Breast epithelium (tissue), 4 donors: ENCODE measurements around the gene PALM2AKAP2. TPM values are rescaled to one million over a fixed set of nuclear protein-coding genes. Genes with fewer than 3 reads are reported as not detected.

Experiments used
- DNase-seq, 2 donors: peaks; one replicate each; pipeline ENCODE4 v3.0.0-alpha.2; 2019; ENCODE audit warnings: low spot score in 2 of 2
- H3K27ac ChIP-seq, 2 donors: fragments of 200-600 bp; sonication (generic) in 1 of 2; one replicate each; pipeline ENCODE4 v1.5.1; 2016 to 2019; ENCODE audit warnings: mild to moderate bottlenecking in 1 of 2
- H3K27me3 ChIP-seq, 2 donors: fragments of 200-600 bp; sonication (generic) in 1 of 2; one replicate each; pipeline versions ENCODE4 v1.5.1 to v1.6.0; 2017 to 2019; ENCODE audit warnings: control low read depth in 1 of 2, mild to moderate bottlenecking in 1 of 2
- H3K36me3 ChIP-seq: fragments of 200-600 bp; one replicate; pipeline ENCODE4 v1.5.1; 2019
- H3K4me1 ChIP-seq, 2 donors: fragments of 200-600 bp; sonication (generic); one replicate each; pipeline ENCODE4 v1.5.1; 2016 to 2019; ENCODE audit warnings: control low read depth in 1 of 2
- H3K4me3 ChIP-seq, 3 donors: fragments of 200-600 bp; sonication (generic); 1 replicate in 2 of 3; 2 replicates in 1 of 3; pipeline ENCODE4 v1.5.1; 2016 to 2019; ENCODE audit warnings: mild to moderate bottlenecking in 3 of 3, moderate library complexity in 2 of 3
- H3K9me3 ChIP-seq, 2 donors: fragments of 200-600 bp; sonication (generic) in 1 of 2; one replicate each; pipeline ENCODE4 v1.5.1; 2016 to 2019; ENCODE audit warnings: control low read depth in 1 of 2
- CTCF ChIP-seq, 3 donors: fragments of 450-650 bp; IDR thresholded peaks; one replicate each; pipeline ENCODE4 v1.5.1; 2016 to 2017; ENCODE audit warnings: antibody characterized with exemption in 3 of 3, mild to moderate bottlenecking in 3 of 3, moderate library complexity in 3 of 3
- POLR2A ChIP-seq: fragments of 450-650 bp; IDR thresholded peaks from one replicate; pipeline ENCODE4 v1.6.1; 2016; ENCODE audit warnings: antibody characterized with exemption, mild to moderate bottlenecking, moderate library complexity
- POLR2AphosphoS5 ChIP-seq, 3 donors: sonication (generic); formaldehyde crosslinking; IDR thresholded peaks; one replicate each; pipeline ENCODE4 v1.6.1; 2017; ENCODE audit warnings: antibody characterized with exemption in 3 of 3
- intact Hi-C: fragments of 100-400 bp; cut with DNase I; formaldehyde crosslinking; loops from one replicate; pipeline ENCODE4 v1.15.1; 2023; ENCODE audit warnings: low total_unique reads
- total RNA-seq, 3 donors: library from RNA; depleted of rRNA; stranded (reverse); fragments of >200 nt; gene quantifications; one replicate each; pipeline ENCODE4 v1.1.0, GENCODE V29; 2016

Gene PALM2AKAP2
- total RNA-seq, 3 donors from 2014 or later = 6.4 to 41.4 (median 8.8) TPM

GRCh38 chr9:109781086-109781485 is 1.1 kb downstream of the PALM2AKAP2 start:
- H3K27ac ChIP-seq = peak overlapping the region; percentile 3 to 61
- H3K4me1 ChIP-seq = no peaks in the 10 kb centered on the region
- H3K36me3 ChIP-seq = no peaks in the 10 kb centered on the region
- no peak for TF ChIP-seq CTCF (IDR thresholded peaks at IDR 0.05)
- no peak for TF ChIP-seq POLR2A
- no peak for TF ChIP-seq POLR2AphosphoS5 (IDR thresholded peaks at IDR 0.05)
- no peaks in the 10 kb centered on the region for H3K27me3 ChIP-seq
- H3K9me3 ChIP-seq = no peaks in the 10 kb centered on the region
- DNase-seq = no peak
- H3K4me3 ChIP-seq = peak overlapping the region; percentile 54 to 70 (median 66)
- intact Hi-C loops = no loop called here

GRCh38 chr9:109781541-109782197 is 1.7 kb downstream of the PALM2AKAP2 start:
- H3K27ac ChIP-seq = no peak overlapping the region
- intact Hi-C loops = no loop called here
- H3K9me3 ChIP-seq = no peaks in the 10 kb centered on the region
- H3K36me3 ChIP-seq = no peaks in the 10 kb centered on the region
- no peaks in the 10 kb centered on the region for H3K27me3 ChIP-seq
- peak overlapping the region; percentile 54 to 70 (median 66) for H3K4me3 ChIP-seq
- no peaks in the 10 kb centered on the region for H3K4me1 ChIP-seq
- no peak for DNase-seq
- no peak for TF ChIP-seq POLR2A
- TF ChIP-seq POLR2AphosphoS5 (IDR thresholded peaks at IDR 0.05) = no peak
- no peak for TF ChIP-seq CTCF (IDR thresholded peaks at IDR 0.05)

- Histone ChIP-seq H3K27ac (no peak overlapping the region), H3K36me3 (no peaks in the 10 kb centered on the region), H3K4me3 (no peak overlapping the region), H3K27me3 (no peaks in the 10 kb centered on the region), H3K4me1 (no peaks in the 10 kb centered on the region), H3K9me3 (no peaks in the 10 kb centered on the region)
- intact Hi-C loops = no loop called here
- no peak for TF ChIP-seq POLR2AphosphoS5 (IDR thresholded peaks at IDR 0.05)
- TF ChIP-seq CTCF (IDR thresholded peaks at IDR 0.05) = no peak
- no peak for DNase-seq
These were observed 7.7 kb downstream of the PALM2AKAP2 start for GRCh38 chr9:109787735-109788134.

- H3K4me1 ChIP-seq = no peaks in the 10 kb centered on the region
- H3K36me3 ChIP-seq = no peaks in the 10 kb centered on the region
- intact Hi-C loops = no loop called here
- no peaks in the 10 kb centered on the region for H3K9me3 ChIP-seq
- no peaks in the 10 kb centered on the region for H3K27me3 ChIP-seq
- no peak overlapping the region for H3K27ac ChIP-seq
- no peak for DNase-seq
- H3K4me3 ChIP-seq = no peak overlapping the region
- TF ChIP-seq POLR2AphosphoS5 (IDR thresholded peaks at IDR 0.05) (no peak), CTCF (IDR thresholded peaks at IDR 0.05) (no peak), POLR2A (no peak)
These were observed 9.6 kb downstream of the PALM2AKAP2 start for GRCh38 chr9:109789556-109789955.

- H3K27me3 ChIP-seq = no peaks in the 10 kb centered on the region
- H3K9me3 ChIP-seq = no peaks in the 10 kb centered on the region
- H3K27ac ChIP-seq = no peak overlapping the region
- H3K4me3 ChIP-seq = no peak overlapping the region
- H3K36me3 ChIP-seq = no peaks in the 10 kb centered on the region
- TF ChIP-seq POLR2A (no peak), CTCF (IDR thresholded peaks at IDR 0.05) (no peak), POLR2AphosphoS5 (IDR thresholded peaks at IDR 0.05) (no peak)
- DNase-seq = no peak
- intact Hi-C loops = no loop called here
- no peaks in the 10 kb centered on the region for H3K4me1 ChIP-seq
These were observed 10.0 kb downstream of the PALM2AKAP2 start for GRCh38 chr9:109789971-109790370.
